GM18505 (cell line): Measurements from ENCODE around the gene MAPK14.

Experiments used
- ATAC-seq: cut with Tn5 transposase; IDR thresholded peaks from one replicate; pipeline ENCODE4 v1.9.1; 2021; ENCODE audit not compliant: unreplicated experiment
- POLR2A ChIP-seq: IDR thresholded peaks from 4 replicates; pipeline ENCODE4 v1.6.1; 2011; ENCODE audit warnings: borderline replicate concordance; ENCODE audit not compliant: insufficient read depth, insufficient read length; ENCODE audit errors: extremely low read depth

Gene MAPK14

GRCh38 chr6:36049582-36049981 lies 22.0 kb downstream of the MAPK14 start:
- no peak for TF ChIP-seq POLR2A
- no peak for ATAC-seq

GRCh38 chr6:36050305-36050704 lies 22.7 kb downstream of the MAPK14 start:
- TF ChIP-seq POLR2A, result no peak
- no peak for ATAC-seq

GRCh38 chr6:36050947-36051710 lies 23.5 kb downstream of the MAPK14 start:
- ATAC-seq, result no peak
- no peak for TF ChIP-seq POLR2A

GRCh38 chr6:36052097-36052496 lies 24.5 kb downstream of the MAPK14 start:
- TF ChIP-seq POLR2A, result no peak
- no peak for ATAC-seq

GRCh38 chr6:36053878-36054277 lies 26.3 kb downstream of the MAPK14 start:
- TF ChIP-seq POLR2A, result no peak
- ATAC-seq, result no peak

- TF ChIP-seq POLR2A, result no peak
- no peak for ATAC-seq
Measured at GRCh38 chr6:36054415-36054814, 26.8 kb downstream of the MAPK14 start.

GRCh38 chr6:36054956-36055355 lies 27.3 kb downstream of the MAPK14 start:
- no peak for TF ChIP-seq POLR2A
- no peak for ATAC-seq

GRCh38 chr6:36056178-36056577 lies 28.6 kb downstream of the MAPK14 start:
- ATAC-seq, result no peak
- no peak for TF ChIP-seq POLR2A

GRCh38 chr6:36061236-36061635 lies 33.6 kb downstream of the MAPK14 start:
- no peak for ATAC-seq
- no peak for TF ChIP-seq POLR2A

- no peak for ATAC-seq
- TF ChIP-seq POLR2A, result no peak
Measured at GRCh38 chr6:36062247-36062646, 34.6 kb downstream of the MAPK14 start.

- no peak for TF ChIP-seq POLR2A
- no peak for ATAC-seq
Measured at GRCh38 chr6:36063318-36064060, 35.9 kb downstream of the MAPK14 start.

GRCh38 chr6:36064770-36065396 lies 37.3 kb downstream of the MAPK14 start:
- ATAC-seq, result no peak

GRCh38 chr6:36065916-36066315 lies 38.3 kb downstream of the MAPK14 start:
- no peak for TF ChIP-seq POLR2A
- no peak for ATAC-seq

More at GRCh38 chr6:36064770-36065396, 37.3 kb downstream of the MAPK14 start:
- TF ChIP-seq POLR2A, result no peak

GRCh38 chr6:36066817-36067216 lies 39.2 kb downstream of the MAPK14 start:
- no peak for TF ChIP-seq POLR2A
- no peak for ATAC-seq

GRCh38 chr6:36067374-36068011 lies 39.9 kb downstream of the MAPK14 start:
- TF ChIP-seq POLR2A, result no peak
- no peak for ATAC-seq
